Esophagus muscularis mucosa (tissue), 4 donors: Measurements from ENCODE around the gene C11orf21.

ENCODE experiments used
- EP300 ChIP-seq: sonication (generic); formaldehyde crosslinking; IDR thresholded peaks from one replicate; pipeline ENCODE4 v1.6.1; 2017; ENCODE audit warnings: antibody characterized with exemption
- POLR2A ChIP-seq: fragments of 450-650 bp; IDR thresholded peaks from one replicate; pipeline ENCODE4 v1.6.1; 2017; ENCODE audit warnings: antibody characterized with exemption, moderate library complexity, mild to moderate bottlenecking, low read depth
- TF ChIP-seq, protein P1 (sequence below), 3 experiments: fragments of 200-600 bp in 2 of 3; fragments of 450-650 bp in 1 of 3; sonication (generic) in 2 of 3; IDR thresholded peaks; one replicate each; pipeline ENCODE4 v1.5.1; 2017 to 2019; ENCODE audit warnings: antibody characterized with exemption in 3 of 3, mild to moderate bottlenecking in 2 of 3, moderate library complexity in 1 of 3

DNA sequence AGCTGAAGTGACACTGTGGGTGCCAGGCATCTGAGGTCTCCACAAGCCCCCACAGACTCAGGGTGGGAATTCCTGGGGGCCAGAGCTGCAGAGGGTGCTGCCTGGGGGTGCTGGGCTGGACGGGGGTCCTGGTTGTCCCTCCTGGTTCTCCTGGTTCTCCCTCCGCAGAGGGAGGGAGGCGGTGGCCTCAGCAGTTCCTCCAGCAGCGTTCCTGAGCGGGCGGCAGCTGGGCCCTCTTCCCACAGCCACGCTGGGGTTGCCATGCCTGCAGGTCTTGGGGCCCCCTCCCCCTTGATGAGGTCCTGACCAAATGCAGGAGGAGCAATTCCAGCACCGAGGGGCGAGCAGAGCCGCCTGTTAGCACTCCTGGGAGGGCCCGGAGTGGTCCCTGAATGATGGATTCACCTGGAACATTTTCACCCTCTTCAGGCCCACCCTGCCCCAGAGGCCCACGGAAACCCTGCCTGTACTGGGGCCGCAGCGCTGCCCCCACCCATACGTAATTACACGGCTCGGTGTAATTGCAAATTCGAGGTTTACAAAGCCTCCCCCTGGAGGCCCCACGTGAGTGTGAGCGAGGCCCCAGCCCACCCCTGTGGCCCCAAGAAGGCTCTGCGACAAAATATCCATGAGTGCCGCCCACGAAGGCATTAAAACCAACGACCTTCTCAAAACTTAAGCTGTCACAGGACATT, 635 bp downstream of the C11orf21 start:
- TF ChIP-seq POLR2A (no peak), EP300 (no peak)
- TF ChIP-seq, protein P1, sequence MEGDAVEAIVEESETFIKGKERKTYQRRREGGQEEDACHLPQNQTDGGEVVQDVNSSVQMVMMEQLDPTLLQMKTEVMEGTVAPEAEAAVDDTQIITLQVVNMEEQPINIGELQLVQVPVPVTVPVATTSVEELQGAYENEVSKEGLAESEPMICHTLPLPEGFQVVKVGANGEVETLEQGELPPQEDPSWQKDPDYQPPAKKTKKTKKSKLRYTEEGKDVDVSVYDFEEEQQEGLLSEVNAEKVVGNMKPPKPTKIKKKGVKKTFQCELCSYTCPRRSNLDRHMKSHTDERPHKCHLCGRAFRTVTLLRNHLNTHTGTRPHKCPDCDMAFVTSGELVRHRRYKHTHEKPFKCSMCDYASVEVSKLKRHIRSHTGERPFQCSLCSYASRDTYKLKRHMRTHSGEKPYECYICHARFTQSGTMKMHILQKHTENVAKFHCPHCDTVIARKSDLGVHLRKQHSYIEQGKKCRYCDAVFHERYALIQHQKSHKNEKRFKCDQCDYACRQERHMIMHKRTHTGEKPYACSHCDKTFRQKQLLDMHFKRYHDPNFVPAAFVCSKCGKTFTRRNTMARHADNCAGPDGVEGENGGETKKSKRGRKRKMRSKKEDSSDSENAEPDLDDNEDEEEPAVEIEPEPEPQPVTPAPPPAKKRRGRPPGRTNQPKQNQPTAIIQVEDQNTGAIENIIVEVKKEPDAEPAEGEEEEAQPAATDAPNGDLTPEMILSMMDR (IDR thresholded peaks at IDR 0.05) = no peak
